WI38 (cell line): ENCODE results near the gene SLX9.

ENCODE experiments used
- H3K4me3 ChIP-seq: 2 replicates; pipeline ENCODE4 v1.5.1; 2011; ENCODE audit warnings: low read depth, mild to moderate bottlenecking, control low read depth, low read length
- CTCF ChIP-seq: IDR thresholded peaks from 2 replicates; pipeline ENCODE4 v1.5.1; 2012; ENCODE audit warnings: low read depth, mild to moderate bottlenecking, control low read depth, low read length

SLX9 gene

GRCh38 chr21:44919111-44919912, 20.5 kb upstream of the SLX9 start:
- H3K4me3 ChIP-seq: no peak overlapping the region
- no peak for TF ChIP-seq CTCF

DNA sequence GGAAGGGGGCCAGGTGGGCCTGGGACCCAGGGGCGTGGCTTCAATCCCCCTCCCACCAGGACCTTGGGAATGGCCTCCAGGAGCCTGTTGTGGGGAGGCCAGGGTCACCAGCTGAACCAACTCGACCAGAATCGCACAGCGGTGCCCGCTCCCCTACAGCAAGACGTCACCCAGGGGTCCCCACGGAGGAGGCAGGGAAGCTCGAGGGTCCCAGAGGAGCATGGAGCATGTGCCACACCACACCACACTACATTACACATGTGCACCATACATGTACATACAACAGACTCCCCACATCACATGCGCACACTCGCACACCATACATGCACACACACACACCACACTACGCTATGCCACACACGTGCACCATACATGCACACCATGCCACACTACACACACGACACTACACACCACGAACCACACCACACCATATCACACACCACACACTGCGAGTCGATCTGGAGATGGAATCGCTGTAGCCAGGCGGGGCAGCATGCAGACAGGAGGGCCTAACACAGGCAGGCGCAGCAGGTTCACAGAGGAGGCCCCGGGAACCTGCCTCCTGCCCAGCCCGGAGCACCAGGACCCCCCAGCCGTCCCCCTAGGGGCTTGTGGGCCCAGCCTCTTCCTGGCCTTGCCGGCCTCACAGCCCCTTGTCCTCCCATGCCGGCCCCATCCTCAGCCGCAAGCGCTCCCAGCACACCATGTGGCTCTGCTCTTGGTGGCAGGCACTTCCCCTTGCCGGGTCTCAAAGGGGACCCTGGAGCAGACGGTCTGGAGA, 19.7 kb upstream of the SLX9 start:
- H3K4me3 ChIP-seq: no peak overlapping the region
- TF ChIP-seq CTCF: no peak

GRCh38 chr21:44920694-44921604, 18.9 kb upstream of the SLX9 start, which contains the start of gene ITGB2:
Gene ITGB2 (minus strand): TSS chr21:44920899. CDS start chr21:44910782, 10,117 bp downstream.
- no peak within 1 kb of the TSS for H3K4me3 ChIP-seq
- no peak for TF ChIP-seq CTCF

GRCh38 chr21:44921928-44922327, 17.9 kb upstream of the SLX9 start:
- TF ChIP-seq CTCF: no peak
- no peak overlapping the region for H3K4me3 ChIP-seq

DNA sequence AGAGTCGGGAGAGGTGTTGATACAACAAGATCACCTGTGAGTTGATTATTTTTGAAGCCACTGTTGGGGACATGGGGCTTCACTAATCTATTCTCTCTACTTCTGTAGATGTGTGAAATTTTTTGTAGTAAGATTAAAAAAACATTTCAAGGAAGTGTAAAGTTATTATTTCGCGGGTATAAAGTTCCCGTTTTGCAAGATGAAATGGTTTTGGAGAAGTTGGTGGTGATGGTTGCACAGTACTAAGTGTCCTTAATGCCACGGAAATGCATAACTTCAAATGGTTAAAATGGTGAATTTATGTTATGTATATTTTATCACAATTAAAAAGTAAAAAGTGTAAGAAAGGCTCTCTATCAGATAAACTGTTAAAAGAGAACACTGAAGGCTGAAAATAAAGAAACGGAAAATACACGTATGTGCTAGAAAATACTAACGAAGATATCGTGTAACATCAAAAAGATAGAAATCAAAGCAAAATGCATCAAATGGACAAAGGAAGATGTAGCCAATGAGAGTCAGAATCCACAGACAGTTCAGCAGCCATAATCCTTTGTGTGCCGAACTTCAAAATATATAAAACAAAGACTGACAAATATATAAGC, 16.2 kb upstream of the SLX9 start:
- TF ChIP-seq CTCF: no peak
- no peak overlapping the region for H3K4me3 ChIP-seq

DNA sequence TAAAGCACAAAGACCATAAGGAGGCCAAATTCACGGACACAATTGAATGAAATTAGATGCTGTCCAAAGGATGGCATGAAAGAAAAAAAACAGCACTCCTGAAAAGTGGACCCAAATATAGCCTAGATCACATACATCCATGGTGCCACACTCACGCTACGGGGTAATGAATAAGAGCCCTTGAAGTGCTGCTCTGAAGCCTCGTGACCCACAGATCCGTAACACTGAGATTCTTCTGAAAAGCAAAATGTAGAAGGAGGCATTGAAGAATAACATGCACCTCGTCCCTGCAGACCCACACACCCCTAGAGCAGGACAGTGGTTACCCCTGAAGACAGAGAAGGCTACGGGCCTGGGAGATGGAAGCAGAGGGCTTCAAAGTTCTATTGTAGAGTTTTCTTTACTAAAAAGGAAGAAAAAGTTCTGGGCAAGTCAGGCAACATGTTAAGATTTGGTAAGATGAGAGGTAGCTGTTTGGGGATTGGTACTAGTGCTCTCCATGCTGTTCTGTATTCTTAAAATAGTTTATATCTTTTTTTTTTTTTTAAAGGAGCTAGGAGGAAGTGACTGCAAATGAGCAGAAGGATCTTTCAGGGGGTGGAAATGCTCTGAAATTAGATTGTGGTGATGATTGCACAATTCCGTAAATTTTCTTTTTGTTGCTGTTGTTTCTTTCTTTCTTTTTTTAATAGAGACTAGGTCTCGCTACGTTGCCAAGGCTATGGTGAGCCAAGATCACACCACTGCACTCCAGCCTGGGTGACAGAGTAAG, 15.0 kb upstream of the SLX9 start:
- no peak for TF ChIP-seq CTCF
- H3K4me3 ChIP-seq: no peak overlapping the region
